GM12878 (cell line): ENCODE measurements around the gene TSFM. TPM values are rescaled to one million over a fixed set of nuclear protein-coding genes. Genes with fewer than 3 reads are reported as not detected.
A peak's percentile ranks its signal among the peaks of the same experiment; 100 is the strongest.

Experiments
- ATAC-seq: fragments of 200-7000 bp; cut with Tn5 transposase; 3 replicates; pipeline ENCODE4 v1.9.1; 2020; ENCODE audit warnings: mild to moderate bottlenecking, moderate library complexity
- BruUV-seq: library from RNA; stranded (reverse); fragments of 400-500 nt; replicated peaks from 2 replicates; lab custom pipeline; 2021; lab: Mats Ljungman, UMichigan
- CTCF ChIA-PET: fragments of 300-600 bp; sonication (Branson Sonifier 250); formaldehyde crosslinking; extraction: SDS; loops from one replicate; lab custom pipeline; 2021; ENCODE audit warnings: inconsistent platforms; lab: Yijun Ruan, JAX
- POLR2A ChIA-PET: fragments of 350-600 bp; formaldehyde crosslinking; extraction: SDS; loops from one replicate; lab custom pipeline; 2021; ENCODE audit warnings: inconsistent platforms; lab: Charles Lee
- RAD21 ChIA-PET: fragments of 300-600 bp; sonication (Branson Sonifier 250); formaldehyde crosslinking; loops from one replicate; lab custom pipeline; 2023; ENCODE audit warnings: antibody characterized with exemption; ENCODE audit not compliant: unreplicated experiment; lab: Charles Lee
- SMC1A ChIA-PET: fragments of 300-600 bp; sonication (Branson Sonifier 250); formaldehyde crosslinking; loops from one replicate; lab custom pipeline; 2023; ENCODE audit not compliant: unreplicated experiment, uncharacterized antibody; lab: Charles Lee
- DNase-seq: peaks from one replicate; pipeline ENCODE4 v3.0.0-alpha.2; 2011; ENCODE audit warnings: low read depth, low spot score
- FAIRE-seq: peaks from 3 replicates; lab custom pipeline; 2011; peaks lifted over from hg19 to GRCh38; lab: Jason Lieb, UNC
- H2AFZ ChIP-seq: 2 replicates; pipeline ENCODE4 v1.6.0; 2011; ENCODE audit warnings: low read depth, low read length, control low read depth; ENCODE audit not compliant: control insufficient read depth
- H3K27ac ChIP-seq: 2 replicates; pipeline ENCODE4 v1.5.1; 2011; ENCODE audit warnings: control low read depth; ENCODE audit not compliant: control insufficient read depth, insufficient read depth
- H3K27me3 ChIP-seq, 2 experiments: replicated peaks in 1 of 2; 2 replicates each; pipeline versions ENCODE4 v1.6.0 to v1.6.1; 2011; ENCODE audit warnings: low read length in 1 of 2; ENCODE audit not compliant: control insufficient read depth in 2 of 2, insufficient read depth in 2 of 2
- H3K36me3 ChIP-seq, 2 experiments: 2 replicates each; pipeline ENCODE4 v1.5.1; 2011; ENCODE audit warnings: low read length in 1 of 2; ENCODE audit not compliant: control insufficient read depth in 2 of 2, insufficient read depth in 2 of 2
- H3K4me1 ChIP-seq: 2 replicates; pipeline ENCODE4 v1.6.1; 2011; ENCODE audit warnings: mild to moderate bottlenecking, low read length, moderate library complexity, mixed read lengths; ENCODE audit not compliant: control insufficient read depth, insufficient read depth
- H3K4me2 ChIP-seq: 2 replicates; pipeline ENCODE4 v1.6.0; 2011; ENCODE audit warnings: control low read depth; ENCODE audit not compliant: control insufficient read depth, insufficient read depth
- H3K4me3 ChIP-seq: fragments of 200-600 bp; sonication (generic); 2 replicates; pipeline ENCODE4 v1.5.1; 2016
- H3K79me2 ChIP-seq: 2 replicates; pipeline ENCODE4 v1.6.0; 2011; ENCODE audit warnings: low read length; ENCODE audit not compliant: control insufficient read depth, insufficient read depth
- H3K9ac ChIP-seq: 2 replicates; pipeline ENCODE4 v1.8.0; 2011; ENCODE audit warnings: low read length, control low read depth, mixed read lengths; ENCODE audit not compliant: control insufficient read depth, insufficient read depth
- H3K9me3 ChIP-seq: replicated peaks from 3 replicates; pipeline ENCODE4 v1.5.1; 2011; ENCODE audit warnings: mild to moderate bottlenecking, low read length; ENCODE audit not compliant: control insufficient read depth, insufficient read depth
- H4K20me1 ChIP-seq: 2 replicates; pipeline ENCODE4 v1.6.0; 2011; ENCODE audit not compliant: control insufficient read depth, insufficient read depth
- BHLHE40 ChIP-seq, 2 experiments: fragments of 450-650 bp in 1 of 2; IDR thresholded peaks; 2 replicates each; pipeline ENCODE4 v1.6.1; 2011 to 2017; ENCODE audit warnings: low read depth in 2 of 2, borderline replicate concordance in 1 of 2, improper control_type of control experiment in 1 of 2, low read length in 1 of 2, mild to moderate bottlenecking in 1 of 2
- MEF2B ChIP-seq: fragments of 450-650 bp; IDR thresholded peaks from 2 replicates; pipeline ENCODE4 v1.6.1; 2018; ENCODE audit warnings: mild to moderate bottlenecking, moderate library complexity; ENCODE audit not compliant: partially characterized antibody, poor library complexity, severe bottlenecking
- PBX3 ChIP-seq: IDR thresholded peaks from 2 replicates; pipeline ENCODE4 v1.6.1; 2011; ENCODE audit warnings: mild to moderate bottlenecking, low read depth, low read length, moderate library complexity; ENCODE audit not compliant: insufficient replicate concordance
- POLR2AphosphoS2 ChIP-seq: IDR thresholded peaks from 2 replicates; pipeline ENCODE4 v1.6.1; 2011; ENCODE audit warnings: low read depth, mild to moderate bottlenecking, low read length, improper control_type of control experiment, moderate library complexity
- SMAD1 ChIP-seq: fragments of 450-650 bp; IDR thresholded peaks from 2 replicates; pipeline ENCODE4 v1.6.1; 2018; ENCODE audit warnings: mild to moderate bottlenecking, low read depth; ENCODE audit not compliant: partially characterized antibody
- SMC3 ChIP-seq: IDR thresholded peaks from 2 replicates; pipeline ENCODE4 v1.6.1; 2011; ENCODE audit warnings: low read length, improper control_type of control experiment, borderline replicate concordance
- SREBF1 ChIP-seq: IDR thresholded peaks from 2 replicates; pipeline ENCODE4 v1.6.1; 2012; ENCODE audit warnings: mild to moderate bottlenecking, low read length
- ZSCAN29 ChIP-seq: fragments of 450-650 bp; IDR thresholded peaks from 2 replicates; pipeline ENCODE4 v1.6.1; 2017; ENCODE audit warnings: mild to moderate bottlenecking, moderate library complexity
- WGBS: methylation state at CpG from one replicate; pipeline ENCODE4 v1.1.6; 2016; ENCODE audit warnings: low lambda C conversion rate; ENCODE audit not compliant: insufficient replicate concordance, insufficient coverage; ENCODE audit errors: missing lambda C conversion rate; 5-methylcytosine and 5-hydroxymethylcytosine counted together
- in situ Hi-C: fragments of 300-500 bp; cut with MboI; formaldehyde crosslinking; loops from 9 replicates; pipeline ENCODE4 v1.14.3; 2018; ENCODE audit warnings: mixed read lengths
- intact Hi-C: fragments of 100-400 bp; cut with micrococcal nuclease; formaldehyde crosslinking; loops from one replicate; pipeline ENCODE4 v1.14.2; 2022; ENCODE audit not compliant: unreplicated experiment
- polyA plus RNA-seq, 11 experiments: library from polyadenylated mRNA; depleted of rRNA in 4 of 11; unstranded in 6 of 11; stranded (reverse) in 5 of 11; fragments of >200 nt; fragmentation: Nextera tagmentation in 4 of 11; fragmentation: Illumina TruSeq in 1 of 11; extraction: Ambion mirVana in 4 of 11; extraction: Trizol in 1 of 11; gene quantifications; 1 replicate in 1 of 11; 2 replicates in 10 of 11; pipeline versions ENCODE4 v1.2.1 to v1.2.3, GENCODE V29; 2011 to 2016; ENCODE audit warnings: inconsistent platforms in 2 of 11, missing spikeins in 2 of 11, low read depth in 1 of 11
- total RNA-seq, 4 experiments: library from RNA; depleted of rRNA in 3 of 4; stranded (reverse); fragments of >200 nt in 3 of 4; fragmentation: Illumina TruSeq in 1 of 4; extraction: Trizol in 1 of 4; gene quantifications; 2 replicates each; pipeline versions ENCODE4 v1.2.1 to v1.2.3, GENCODE V29; 2013 to 2021
- TF ChIP-seq, protein P1 (sequence below), 3 experiments: IDR thresholded peaks in 2 of 3; conservative IDR thresholded peaks in 1 of 3; 2 replicates each; pipeline ENCODE4 v1.5.1; 2011; ENCODE audit warnings: low read depth in 3 of 3, low read length in 3 of 3, mild to moderate bottlenecking in 3 of 3, control low read depth in 2 of 3, moderate library complexity in 2 of 3, inconsistent platforms in 1 of 3, mixed read lengths in 1 of 3; ENCODE audit not compliant: control insufficient read depth in 2 of 3, insufficient read depth in 1 of 3; ENCODE audit errors: extremely low read depth in 1 of 3
- TF ChIP-seq, protein P2 (sequence below): fragments of 450-650 bp; IDR thresholded peaks from 2 replicates; pipeline ENCODE4 v1.6.1; 2018; ENCODE audit warnings: mild to moderate bottlenecking, low read depth, moderate library complexity; ENCODE audit not compliant: partially characterized antibody
- TF ChIP-seq, protein P3 (sequence below): fragments of 450-650 bp; IDR thresholded peaks from 2 replicates; pipeline ENCODE4 v1.6.1; 2017; ENCODE audit warnings: mild to moderate bottlenecking, moderate library complexity

The TSFM gene
- total and polyA plus RNA-seq, 10 of the 15 experiments (the other 5 are each of a cell fraction or from before 2014, with no cell fraction given) = 36.7 to 132 (median 45.6) TPM

DNA sequence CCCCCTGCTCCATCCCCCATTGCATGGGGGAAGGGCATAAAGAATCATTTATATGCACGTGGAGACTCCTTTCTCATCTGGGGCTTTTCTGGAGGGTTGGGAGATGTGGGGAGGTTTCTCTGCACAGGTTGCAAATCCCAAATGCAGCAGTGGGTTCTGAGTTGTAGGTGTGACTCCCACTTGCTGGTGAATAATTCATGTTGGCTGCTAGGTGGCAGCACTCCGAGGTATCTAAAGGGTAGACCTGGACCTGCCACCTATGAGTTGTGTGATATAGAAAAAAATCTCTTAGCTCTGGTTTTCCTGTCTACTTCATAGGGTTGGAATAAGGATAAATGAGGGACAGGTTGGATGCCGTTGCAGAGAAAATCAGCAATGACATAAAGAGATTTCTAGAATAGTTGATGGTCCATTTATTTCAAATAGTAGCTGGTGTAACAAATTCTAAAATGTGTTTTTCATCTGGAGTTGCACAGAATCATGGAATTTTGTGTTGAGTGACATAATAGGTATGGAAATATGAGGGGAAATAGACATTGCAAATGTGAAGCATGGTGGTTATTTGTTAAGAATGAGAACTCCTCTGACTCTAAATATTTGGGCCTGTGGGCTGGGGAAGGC is 23.1 kb upstream of the TSFM start:
- Histone ChIP-seq H3K4me1 (peaks cover 8% of the 10 kb centered on the region), H3K79me2 (no peaks in the 10 kb centered on the region), H3K27me3 (peaks cover 0 to 2% of the 10 kb centered on the region in 2 experiments; a peak in 1 of 4 replicates), H3K27ac (no peak overlapping the region), H3K4me3 (no peak overlapping the region), H3K9me3 (no peaks in the 10 kb centered on the region; the same call in 2 of the 3 replicates), H3K9ac (no peak overlapping the region), H3K36me3 (peaks cover 0 to 3% of the 10 kb centered on the region in 2 experiments; a peak in 2 of 4 replicates), H4K20me1 (no peaks in the 10 kb centered on the region; the same call in 1 of the 2 replicates), H2AFZ (no peak overlapping the region), H3K4me2 (no peak overlapping the region)
- FAIRE-seq (peak; percentile 47), DNase-seq (no peak), ATAC-seq (peak; percentile 43)
- ChIA-PET CTCF (interaction anchor here (0.8 to 2.0 kb wide), 23 partner anchors 8 to 184 kb away, joined by 3 to 11 read pairs (median 4); partner anchors contain the start of genes AVIL, EEF1AKMT3, METTL1 and OS9), SMC1A (interaction anchor here (0.7 to 1.1 kb wide), 4 partner anchors 13 to 145 kb away, joined by 3 to 5 read pairs (median 4); partner anchors contain the start of genes EEF1AKMT3 and METTL1), POLR2A (no interaction called here), RAD21 (interaction anchor here (1.1 to 1.5 kb wide), 2 partner anchors 137 to 176 kb away, joined by 3 to 4 read pairs; no protein-coding TSS in a partner anchor)
- no TSS peak for BruUV-seq
- in situ Hi-C loops (no loop called here), intact Hi-C loops (loop anchor here (5.0 to 10.0 kb wide), 2 partner anchors 73 to 285 kb away; partner anchors contain the start of gene ARHGAP9)
- WGBS = 11% methylated on average over 3 of the region's 3 CpGs
- TF ChIP-seq SREBF1 = no peak
- no peak for TF ChIP-seq SMAD1
- TF ChIP-seq, protein P1, sequence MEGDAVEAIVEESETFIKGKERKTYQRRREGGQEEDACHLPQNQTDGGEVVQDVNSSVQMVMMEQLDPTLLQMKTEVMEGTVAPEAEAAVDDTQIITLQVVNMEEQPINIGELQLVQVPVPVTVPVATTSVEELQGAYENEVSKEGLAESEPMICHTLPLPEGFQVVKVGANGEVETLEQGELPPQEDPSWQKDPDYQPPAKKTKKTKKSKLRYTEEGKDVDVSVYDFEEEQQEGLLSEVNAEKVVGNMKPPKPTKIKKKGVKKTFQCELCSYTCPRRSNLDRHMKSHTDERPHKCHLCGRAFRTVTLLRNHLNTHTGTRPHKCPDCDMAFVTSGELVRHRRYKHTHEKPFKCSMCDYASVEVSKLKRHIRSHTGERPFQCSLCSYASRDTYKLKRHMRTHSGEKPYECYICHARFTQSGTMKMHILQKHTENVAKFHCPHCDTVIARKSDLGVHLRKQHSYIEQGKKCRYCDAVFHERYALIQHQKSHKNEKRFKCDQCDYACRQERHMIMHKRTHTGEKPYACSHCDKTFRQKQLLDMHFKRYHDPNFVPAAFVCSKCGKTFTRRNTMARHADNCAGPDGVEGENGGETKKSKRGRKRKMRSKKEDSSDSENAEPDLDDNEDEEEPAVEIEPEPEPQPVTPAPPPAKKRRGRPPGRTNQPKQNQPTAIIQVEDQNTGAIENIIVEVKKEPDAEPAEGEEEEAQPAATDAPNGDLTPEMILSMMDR (IDR thresholded peaks at IDR 0.05 in 2 of 3, conservative IDR thresholded peaks at IDR 0.05 in 1 of 3; ENCODE audit: control insufficient read depth in 2 of 3, extremely low read depth in 1 of 3, insufficient read depth in 1 of 3, low read depth in 3 of 3, low read length in 3 of 3) = peak; percentile 55 to 59 (median 56)
- peak; percentile 16; the same call in 1 of the 2 replicates for TF ChIP-seq SMC3
- TF ChIP-seq, protein P2, sequence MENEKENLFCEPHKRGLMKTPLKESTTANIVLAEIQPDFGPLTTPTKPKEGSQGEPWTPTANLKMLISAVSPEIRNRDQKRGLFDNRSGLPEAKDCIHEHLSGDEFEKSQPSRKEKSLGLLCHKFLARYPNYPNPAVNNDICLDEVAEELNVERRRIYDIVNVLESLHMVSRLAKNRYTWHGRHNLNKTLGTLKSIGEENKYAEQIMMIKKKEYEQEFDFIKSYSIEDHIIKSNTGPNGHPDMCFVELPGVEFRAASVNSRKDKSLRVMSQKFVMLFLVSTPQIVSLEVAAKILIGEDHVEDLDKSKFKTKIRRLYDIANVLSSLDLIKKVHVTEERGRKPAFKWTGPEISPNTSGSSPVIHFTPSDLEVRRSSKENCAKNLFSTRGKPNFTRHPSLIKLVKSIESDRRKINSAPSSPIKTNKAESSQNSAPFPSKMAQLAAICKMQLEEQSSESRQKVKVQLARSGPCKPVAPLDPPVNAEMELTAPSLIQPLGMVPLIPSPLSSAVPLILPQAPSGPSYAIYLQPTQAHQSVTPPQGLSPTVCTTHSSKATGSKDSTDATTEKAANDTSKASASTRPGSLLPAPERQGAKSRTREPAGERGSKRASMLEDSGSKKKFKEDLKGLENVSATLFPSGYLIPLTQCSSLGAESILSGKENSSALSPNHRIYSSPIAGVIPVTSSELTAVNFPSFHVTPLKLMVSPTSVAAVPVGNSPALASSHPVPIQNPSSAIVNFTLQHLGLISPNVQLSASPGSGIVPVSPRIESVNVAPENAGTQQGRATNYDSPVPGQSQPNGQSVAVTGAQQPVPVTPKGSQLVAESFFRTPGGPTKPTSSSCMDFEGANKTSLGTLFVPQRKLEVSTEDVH = no peak
- peak; percentile 20 for TF ChIP-seq PBX3
- TF ChIP-seq BHLHE40 (IDR thresholded peaks at IDR 0.05; ENCODE audit: borderline replicate concordance in 1 of 2, low read depth in 2 of 2, low read length in 1 of 2) = no peak
- TF ChIP-seq, protein P3, sequence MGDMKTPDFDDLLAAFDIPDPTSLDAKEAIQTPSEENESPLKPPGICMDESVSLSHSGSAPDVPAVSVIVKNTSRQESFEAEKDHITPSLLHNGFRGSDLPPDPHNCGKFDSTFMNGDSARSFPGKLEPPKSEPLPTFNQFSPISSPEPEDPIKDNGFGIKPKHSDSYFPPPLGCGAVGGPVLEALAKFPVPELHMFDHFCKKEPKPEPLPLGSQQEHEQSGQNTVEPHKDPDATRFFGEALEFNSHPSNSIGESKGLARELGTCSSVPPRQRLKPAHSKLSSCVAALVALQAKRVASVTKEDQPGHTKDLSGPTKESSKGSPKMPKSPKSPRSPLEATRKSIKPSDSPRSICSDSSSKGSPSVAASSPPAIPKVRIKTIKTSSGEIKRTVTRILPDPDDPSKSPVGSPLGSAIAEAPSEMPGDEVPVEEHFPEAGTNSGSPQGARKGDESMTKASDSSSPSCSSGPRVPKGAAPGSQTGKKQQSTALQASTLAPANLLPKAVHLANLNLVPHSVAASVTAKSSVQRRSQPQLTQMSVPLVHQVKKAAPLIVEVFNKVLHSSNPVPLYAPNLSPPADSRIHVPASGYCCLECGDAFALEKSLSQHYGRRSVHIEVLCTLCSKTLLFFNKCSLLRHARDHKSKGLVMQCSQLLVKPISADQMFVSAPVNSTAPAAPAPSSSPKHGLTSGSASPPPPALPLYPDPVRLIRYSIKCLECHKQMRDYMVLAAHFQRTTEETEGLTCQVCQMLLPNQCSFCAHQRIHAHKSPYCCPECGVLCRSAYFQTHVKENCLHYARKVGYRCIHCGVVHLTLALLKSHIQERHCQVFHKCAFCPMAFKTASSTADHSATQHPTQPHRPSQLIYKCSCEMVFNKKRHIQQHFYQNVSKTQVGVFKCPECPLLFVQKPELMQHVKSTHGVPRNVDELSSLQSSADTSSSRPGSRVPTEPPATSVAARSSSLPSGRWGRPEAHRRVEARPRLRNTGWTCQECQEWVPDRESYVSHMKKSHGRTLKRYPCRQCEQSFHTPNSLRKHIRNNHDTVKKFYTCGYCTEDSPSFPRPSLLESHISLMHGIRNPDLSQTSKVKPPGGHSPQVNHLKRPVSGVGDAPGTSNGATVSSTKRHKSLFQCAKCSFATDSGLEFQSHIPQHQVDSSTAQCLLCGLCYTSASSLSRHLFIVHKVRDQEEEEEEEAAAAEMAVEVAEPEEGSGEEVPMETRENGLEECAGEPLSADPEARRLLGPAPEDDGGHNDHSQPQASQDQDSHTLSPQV = no peak
- TF ChIP-seq POLR2AphosphoS2 = no peak
- TF ChIP-seq MEF2B = no peak
- no peak for TF ChIP-seq ZSCAN29
